ENCODE measurements around the gene HOXB4.

HOXB4 gene

DNA sequence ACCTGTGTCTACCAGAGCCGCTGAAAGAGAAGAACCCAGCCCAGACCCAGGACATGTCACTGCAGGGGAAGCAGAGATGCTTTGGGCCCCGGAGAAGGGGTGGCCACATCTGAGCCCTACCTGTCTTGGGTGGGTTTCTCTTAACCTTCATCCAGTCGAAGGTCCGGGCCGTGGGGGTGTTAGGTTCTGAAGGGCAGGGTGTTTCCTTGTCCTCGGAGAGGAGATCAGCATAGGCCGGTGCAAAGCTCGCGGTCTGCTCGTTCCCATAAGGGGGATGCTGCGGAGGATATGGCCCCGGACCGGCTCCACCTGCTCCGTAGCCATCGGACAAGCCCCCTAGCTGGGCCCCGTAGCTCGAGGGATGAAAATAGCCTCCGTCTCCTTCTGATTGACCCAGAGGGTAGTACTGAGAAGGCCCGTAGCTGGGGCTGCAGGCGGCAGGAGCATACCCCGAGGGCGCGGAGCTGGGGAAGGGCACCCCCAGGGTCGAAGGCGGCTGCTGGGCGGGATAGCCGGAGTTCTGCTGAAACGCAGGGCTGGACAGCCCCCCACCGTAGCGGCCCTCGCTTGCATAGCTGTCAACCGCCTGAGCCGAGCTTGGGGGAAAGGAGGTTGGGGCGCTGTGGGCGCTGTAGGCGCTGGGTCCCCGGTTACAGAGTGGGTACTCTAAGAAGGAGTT, 47.8 kb downstream of the HOXB4 start:
- no peak for DNase-seq (ENCODE audit: extremely low read depth, insufficient read length)
- H3K27me3 ChIP-seq (replicated peaks; ENCODE audit: control insufficient read depth, insufficient read depth, low read length): no peaks in the 10 kb centered on the region; the same call in 1 of the 2 replicates
- TF ChIP-seq, protein P1, sequence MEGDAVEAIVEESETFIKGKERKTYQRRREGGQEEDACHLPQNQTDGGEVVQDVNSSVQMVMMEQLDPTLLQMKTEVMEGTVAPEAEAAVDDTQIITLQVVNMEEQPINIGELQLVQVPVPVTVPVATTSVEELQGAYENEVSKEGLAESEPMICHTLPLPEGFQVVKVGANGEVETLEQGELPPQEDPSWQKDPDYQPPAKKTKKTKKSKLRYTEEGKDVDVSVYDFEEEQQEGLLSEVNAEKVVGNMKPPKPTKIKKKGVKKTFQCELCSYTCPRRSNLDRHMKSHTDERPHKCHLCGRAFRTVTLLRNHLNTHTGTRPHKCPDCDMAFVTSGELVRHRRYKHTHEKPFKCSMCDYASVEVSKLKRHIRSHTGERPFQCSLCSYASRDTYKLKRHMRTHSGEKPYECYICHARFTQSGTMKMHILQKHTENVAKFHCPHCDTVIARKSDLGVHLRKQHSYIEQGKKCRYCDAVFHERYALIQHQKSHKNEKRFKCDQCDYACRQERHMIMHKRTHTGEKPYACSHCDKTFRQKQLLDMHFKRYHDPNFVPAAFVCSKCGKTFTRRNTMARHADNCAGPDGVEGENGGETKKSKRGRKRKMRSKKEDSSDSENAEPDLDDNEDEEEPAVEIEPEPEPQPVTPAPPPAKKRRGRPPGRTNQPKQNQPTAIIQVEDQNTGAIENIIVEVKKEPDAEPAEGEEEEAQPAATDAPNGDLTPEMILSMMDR (IDR thresholded peaks at IDR 0.05; ENCODE audit: insufficient read depth, low read length, poor library complexity, severe bottlenecking): no peak
- no peak overlapping the region for H3K4me3 ChIP-seq (replicated peaks; ENCODE audit: low read depth, low read length)
- H3K36me3 ChIP-seq (ENCODE audit: control insufficient read depth, insufficient read depth, low read length): no peaks in the 10 kb centered on the region

- no peaks in the 10 kb centered on the region; the same call in 1 of the 2 replicates for H3K27me3 ChIP-seq (replicated peaks; ENCODE audit: control insufficient read depth, insufficient read depth, low read length)
- no peak overlapping the region for H3K4me3 ChIP-seq (replicated peaks; ENCODE audit: low read depth, low read length)
- no peaks in the 10 kb centered on the region for H3K36me3 ChIP-seq (ENCODE audit: control insufficient read depth, insufficient read depth, low read length)
- TF ChIP-seq, protein P1 (IDR thresholded peaks at IDR 0.05; ENCODE audit: insufficient read depth, low read length, poor library complexity, severe bottlenecking): no peak
- DNase-seq (ENCODE audit: extremely low read depth, insufficient read length): no peak
Observed at GRCh38 chr17:48529683-48530009, 48.5 kb downstream of the HOXB4 start.

GRCh38 chr17:48528936-48529682, 49.0 kb downstream of the HOXB4 start:
- Histone ChIP-seq H3K27me3 (replicated peaks; ENCODE audit: control insufficient read depth, insufficient read depth, low read length) (no peaks in the 10 kb centered on the region; the same call in 1 of the 2 replicates), H3K4me3 (replicated peaks; ENCODE audit: low read depth, low read length) (no peak overlapping the region), H3K36me3 (ENCODE audit: control insufficient read depth, insufficient read depth, low read length) (no peaks in the 10 kb centered on the region)
- no peak for DNase-seq (ENCODE audit: extremely low read depth, insufficient read length)
- TF ChIP-seq, protein P1 (IDR thresholded peaks at IDR 0.05; ENCODE audit: insufficient read depth, low read length, poor library complexity, severe bottlenecking): no peak

DNA sequence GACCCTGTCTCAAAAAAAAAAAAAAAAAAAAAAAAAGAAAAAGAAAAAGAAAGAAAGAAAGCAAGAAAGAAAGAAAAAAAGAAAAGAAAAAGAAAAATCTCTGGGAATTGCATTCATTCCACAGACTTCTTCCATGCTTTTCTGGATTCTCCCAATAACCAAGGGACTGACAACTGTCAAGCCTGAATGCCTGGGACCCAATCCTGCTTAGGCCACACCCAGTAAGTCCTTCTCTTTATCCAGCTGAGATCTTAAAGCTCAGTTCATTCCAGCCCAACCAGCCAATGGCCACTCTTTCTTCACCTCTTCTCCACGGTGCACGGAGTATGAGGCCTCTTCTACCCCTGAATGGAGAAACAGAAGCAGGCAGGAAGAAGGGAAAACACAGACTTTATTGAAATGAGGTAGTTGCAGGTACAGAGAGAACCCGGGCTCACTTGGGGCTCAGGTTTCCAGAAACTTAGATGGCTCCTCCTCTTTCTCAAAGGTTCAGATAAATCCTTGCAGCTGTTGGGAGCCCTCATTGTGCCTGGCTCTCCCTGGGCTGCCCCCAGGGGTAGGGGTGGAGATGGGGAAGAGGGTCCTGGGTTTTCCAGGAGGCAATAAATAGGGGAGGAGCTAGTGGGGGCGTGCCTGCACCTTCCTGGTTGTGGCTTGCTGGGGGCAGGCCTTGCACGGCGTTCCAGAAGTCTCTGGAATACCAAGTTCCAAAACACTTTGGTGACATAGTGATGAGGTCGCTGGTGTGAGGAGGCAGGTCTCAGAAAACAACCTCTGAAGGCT, 49.8 kb downstream of the HOXB4 start:
- DNase-seq (ENCODE audit: extremely low read depth, insufficient read length): no peak
- no peaks in the 10 kb centered on the region; the same call in 1 of the 2 replicates for H3K27me3 ChIP-seq (replicated peaks; ENCODE audit: control insufficient read depth, insufficient read depth, low read length)

DNA sequence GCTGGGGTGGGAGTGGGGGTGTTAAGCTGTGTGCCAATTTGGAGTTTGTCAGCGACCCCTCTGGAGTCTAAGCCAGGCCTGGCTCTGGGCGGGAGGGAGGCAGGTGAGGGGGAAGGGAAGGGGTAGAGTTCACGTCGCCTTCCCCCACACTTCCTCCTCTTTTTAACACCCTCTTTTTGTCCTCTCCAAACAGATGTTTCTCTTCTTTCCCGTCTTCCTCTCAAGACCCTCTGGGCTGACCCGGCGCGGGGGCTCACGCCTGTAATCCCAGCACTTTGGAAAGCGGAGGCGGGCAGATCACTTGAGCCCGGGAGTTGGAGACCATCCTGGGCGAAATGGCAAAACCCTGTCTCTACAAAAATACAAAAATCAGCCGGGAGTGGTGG, 50.6 kb downstream of the HOXB4 start:
- Histone ChIP-seq H3K4me3 (replicated peaks; ENCODE audit: low read depth, low read length) (no peak overlapping the region), H3K36me3 (ENCODE audit: control insufficient read depth, insufficient read depth, low read length) (no peaks in the 10 kb centered on the region), H3K27me3 (replicated peaks; ENCODE audit: control insufficient read depth, insufficient read depth, low read length) (no peaks in the 10 kb centered on the region; the same call in 1 of the 2 replicates)
- no peak for DNase-seq (ENCODE audit: extremely low read depth, insufficient read length)
- TF ChIP-seq, protein P1 (IDR thresholded peaks at IDR 0.05; ENCODE audit: insufficient read depth, low read length, poor library complexity, severe bottlenecking): no peak

More for the DNA sequence above, 49.8 kb downstream of the HOXB4 start:
- TF ChIP-seq, protein P1 (IDR thresholded peaks at IDR 0.05; ENCODE audit: insufficient read depth, low read length, poor library complexity, severe bottlenecking): no peak
- H3K4me3 ChIP-seq (replicated peaks; ENCODE audit: low read depth, low read length): no peak overlapping the region
- no peaks in the 10 kb centered on the region for H3K36me3 ChIP-seq (ENCODE audit: control insufficient read depth, insufficient read depth, low read length)
